OCI-LY3 (cell line): ENCODE results near the gene SMAD3.

Experiments
- H2AFZ ChIP-seq: fragments of 200-600, 300-600 bp; shearing (Covaris generic); 2 replicates; pipeline ENCODE4 v1.6.0; 2014; ENCODE audit warnings: antibody characterized with exemption, low read depth, low read length
- H3K27ac ChIP-seq: fragments of 200-600, 300-600 bp; sonication (generic); 2 replicates; pipeline ENCODE4 v1.5.1; 2014; ENCODE audit warnings: mild to moderate bottlenecking, low read length, moderate library complexity, mixed read lengths
- H3K27me3 ChIP-seq: fragments of 200-600, 300-600 bp; sonication (generic); 2 replicates; pipeline ENCODE4 v1.6.1; 2014; ENCODE audit warnings: low read depth, low read length, mixed read lengths
- H3K36me3 ChIP-seq: fragments of 200-600, 300-600 bp; sonication (generic); replicated peaks from 2 replicates; pipeline ENCODE3; 2014; ENCODE audit warnings: low read depth, low read length, mixed read lengths
- H3K4me1 ChIP-seq: fragments of 300-600, 200-600 bp; sonication (generic); 2 replicates; pipeline ENCODE4 v1.6.1; 2014; ENCODE audit warnings: low read length, mixed read lengths
- H3K4me2 ChIP-seq: fragments of 200-600, 300-600 bp; sonication (generic); 2 replicates; pipeline ENCODE4 v1.6.1; 2014; ENCODE audit warnings: low read length, mixed read lengths
- H3K4me3 ChIP-seq: fragments of 300-600, 200-600 bp; sonication (generic); 2 replicates; pipeline ENCODE4 v1.5.1; 2014; ENCODE audit warnings: antibody characterized with exemption, mild to moderate bottlenecking, low read length, moderate library complexity
- H3K79me2 ChIP-seq: fragments of 300-600, 200-600 bp; shearing (Covaris generic); 2 replicates; pipeline ENCODE4 v1.6.1; 2014; ENCODE audit warnings: mild to moderate bottlenecking, low read length, mixed read lengths
- H3K9ac ChIP-seq: fragments of 300-600, 200-600 bp; shearing (Covaris generic); 2 replicates; pipeline ENCODE4 v1.6.0; 2014; ENCODE audit warnings: mild to moderate bottlenecking, low read length, moderate library complexity
- H3K9me3 ChIP-seq: fragments of 200-600, 300-600 bp; shearing (Covaris generic); 2 replicates; pipeline ENCODE4 v1.6.1; 2014; ENCODE audit warnings: low read length, mixed read lengths; ENCODE audit not compliant: insufficient read depth
- H4K20me1 ChIP-seq: fragments of 200-600, 300-600 bp; sonication (generic); 2 replicates; pipeline ENCODE4 v1.6.1; 2016; ENCODE audit warnings: low read length, mixed read lengths; ENCODE audit not compliant: insufficient read depth
- CTCF ChIP-seq: fragments of 200-600, 300-600 bp; sonication (generic); IDR thresholded peaks from 2 replicates; pipeline ENCODE4 v1.5.1; 2014; ENCODE audit warnings: antibody characterized with exemption, low read length, low read depth
- EZH2phosphoT487 ChIP-seq: fragments of 200-600 bp; shearing (Covaris generic); IDR thresholded peaks from 2 replicates; pipeline ENCODE4 v1.6.1; 2018; ENCODE audit warnings: antibody characterized with exemption, mixed run types, low read depth

SMAD3 gene

DNA sequence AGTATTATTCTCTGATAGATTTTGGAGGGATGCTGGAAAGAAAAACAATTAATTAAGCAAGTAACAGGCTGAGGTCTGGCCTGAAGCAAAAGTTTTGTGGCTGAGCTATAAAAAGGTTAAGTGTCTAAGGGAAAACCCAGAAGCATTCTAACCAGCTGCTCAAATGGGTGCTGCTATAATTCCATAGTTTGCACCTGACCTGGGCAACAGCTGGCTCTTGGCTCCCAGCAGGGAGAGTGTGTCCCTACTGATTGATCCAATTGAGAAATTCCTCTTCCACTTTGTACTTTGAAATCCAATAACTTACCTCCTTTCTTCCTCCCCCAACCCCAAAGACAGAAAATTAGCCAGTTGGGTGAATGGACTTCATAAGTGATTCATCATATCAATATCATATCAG lies 27.7 kb upstream of the SMAD3 start:
- Histone ChIP-seq H3K4me1 (peaks cover 10% of the 10 kb centered on the region), H3K27me3 (peaks cover 38% of the 10 kb centered on the region), H3K9me3 (no peaks in the 10 kb centered on the region), H4K20me1 (no peaks in the 10 kb centered on the region), H3K79me2 (no peaks in the 10 kb centered on the region), H3K4me3 (no peak overlapping the region), H3K27ac (no peak overlapping the region), H3K36me3 (no peaks in the 10 kb centered on the region), H2AFZ (no peak overlapping the region), H3K4me2 (no peak overlapping the region), H3K9ac (no peak overlapping the region)
- TF ChIP-seq EZH2phosphoT487: no peak
- no peak for TF ChIP-seq CTCF

- TF ChIP-seq CTCF (no peak), EZH2phosphoT487 (no peak)
- Histone ChIP-seq H3K9me3 (no peaks in the 10 kb centered on the region), H3K27ac (no peak overlapping the region), H3K4me3 (no peak overlapping the region), H4K20me1 (no peaks in the 10 kb centered on the region), H3K79me2 (no peaks in the 10 kb centered on the region), H3K36me3 (no peaks in the 10 kb centered on the region), H3K4me2 (no peak overlapping the region), H3K4me1 (peaks cover 10% of the 10 kb centered on the region), H3K27me3 (peaks cover 41% of the 10 kb centered on the region), H2AFZ (no peak overlapping the region), H3K9ac (no peak overlapping the region)
These were observed 26.7 kb upstream of the SMAD3 start for GRCh38 chr15:67038736-67039135.

- H3K4me2 ChIP-seq: no peak overlapping the region
- no peak overlapping the region for H3K4me3 ChIP-seq
- H3K27ac ChIP-seq: no peak overlapping the region
- H3K79me2 ChIP-seq: no peaks in the 10 kb centered on the region
- H2AFZ ChIP-seq: no peak overlapping the region
- peaks cover 39% of the 10 kb centered on the region for H3K27me3 ChIP-seq
- H3K4me1 ChIP-seq: peaks cover 10% of the 10 kb centered on the region
- no peaks in the 10 kb centered on the region for H4K20me1 ChIP-seq
- no peaks in the 10 kb centered on the region for H3K36me3 ChIP-seq
- TF ChIP-seq EZH2phosphoT487: no peak
- no peak for TF ChIP-seq CTCF
- no peaks in the 10 kb centered on the region for H3K9me3 ChIP-seq
- H3K9ac ChIP-seq: no peak overlapping the region
These were observed 25.9 kb upstream of the SMAD3 start for GRCh38 chr15:67039384-67040075.

DNA sequence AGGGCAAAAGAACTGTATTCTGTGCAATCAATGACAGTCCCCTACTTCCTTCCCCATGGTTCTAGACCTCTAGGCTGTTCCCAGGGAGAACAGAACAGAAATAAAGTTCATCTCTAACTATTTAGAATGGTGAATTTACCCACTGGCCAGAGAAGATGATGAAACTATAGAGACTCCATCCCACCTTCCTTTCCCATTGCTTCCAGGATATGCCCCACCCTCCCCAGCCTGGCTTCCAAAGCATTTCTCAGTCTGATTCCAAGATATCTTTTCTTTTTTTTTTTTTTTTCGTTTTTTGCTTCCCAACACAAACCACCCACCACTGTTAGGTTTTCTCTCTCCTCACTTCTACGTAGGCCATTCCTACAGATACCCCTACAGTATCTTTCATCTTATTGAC lies 25.1 kb upstream of the SMAD3 start:
- no peak overlapping the region for H3K4me3 ChIP-seq

More for the DNA sequence above, 25.1 kb upstream of the SMAD3 start:
- Histone ChIP-seq H3K27me3 (peaks cover 36% of the 10 kb centered on the region), H3K36me3 (no peaks in the 10 kb centered on the region), H3K4me2 (no peak overlapping the region), H3K9me3 (no peaks in the 10 kb centered on the region), H3K9ac (no peak overlapping the region), H2AFZ (no peak overlapping the region), H3K27ac (no peak overlapping the region), H3K4me1 (peaks cover 10% of the 10 kb centered on the region), H3K79me2 (no peaks in the 10 kb centered on the region), H4K20me1 (no peaks in the 10 kb centered on the region)
- TF ChIP-seq EZH2phosphoT487 (no peak), CTCF (no peak)
